SK-N-SH treated with all-trans-retinoic acid at 6 μM for 48 hours (cell line): Measurements from ENCODE around the gene TPP2.

ENCODE experiments used
- ATAC-seq: fragments of 200-7000 bp; cut with Tn5 transposase; 3 replicates; pipeline ENCODE4 v1.9.1; 2020; ENCODE audit warnings: mild to moderate bottlenecking, moderate library complexity
- BACH2 ChIP-seq: fragments of 250-450 bp; sonication (Bioruptor Pico); IDR thresholded peaks from 2 replicates; pipeline ENCODE4 v1.9.0; 2021; ENCODE audit warnings: mild to moderate bottlenecking, borderline replicate concordance
- CSDC2 ChIP-seq: fragments of 250-450 bp; sonication (Bioruptor Pico); IDR thresholded peaks from 2 replicates; pipeline ENCODE4 v1.5.0; 2020; ENCODE audit warnings: mild to moderate bottlenecking, moderate library complexity
- CSRNP3 ChIP-seq: fragments of 250-450 bp; sonication (Bioruptor Pico); IDR thresholded peaks from 2 replicates; pipeline ENCODE4 v1.5.1; 2021; ENCODE audit warnings: mild to moderate bottlenecking, moderate library complexity
- ESRRG ChIP-seq: fragments of 250-450 bp; sonication (Bioruptor Pico); IDR thresholded peaks from 2 replicates; pipeline ENCODE4 v1.6.1; 2021; ENCODE audit warnings: mild to moderate bottlenecking
- GLIS3 ChIP-seq: fragments of 250-450 bp; sonication (Bioruptor Pico); IDR thresholded peaks from 2 replicates; pipeline ENCODE4 v1.5.0; 2020; ENCODE audit warnings: mild to moderate bottlenecking, moderate library complexity
- ISL1 ChIP-seq: fragments of 250-450 bp; sonication (Bioruptor Pico); IDR thresholded peaks from 2 replicates; pipeline ENCODE4 v2.1.2; 2022; ENCODE audit warnings: mild to moderate bottlenecking, moderate library complexity
- OSR1 ChIP-seq: fragments of 250-450 bp; sonication (Bioruptor Pico); IDR thresholded peaks from 2 replicates; pipeline ENCODE4 v1.8.0; 2022; ENCODE audit warnings: moderate library complexity, mild to moderate bottlenecking, inconsistent platforms
- PPARA ChIP-seq: fragments of 250-450 bp; sonication (Bioruptor Pico); IDR thresholded peaks from 2 replicates; pipeline ENCODE4 v1.5.0; 2020; ENCODE audit warnings: mild to moderate bottlenecking, borderline replicate concordance
- RARB ChIP-seq: fragments of 250-450 bp; sonication (Bioruptor Pico); IDR thresholded peaks from 2 replicates; pipeline ENCODE4 v1.8.0; 2021; ENCODE audit warnings: mild to moderate bottlenecking, moderate library complexity
- SNAI2 ChIP-seq: fragments of 250-450 bp; sonication (Bioruptor Pico); IDR thresholded peaks from 2 replicates; pipeline ENCODE4 v1.5.0; 2020; ENCODE audit warnings: mild to moderate bottlenecking, moderate library complexity
- TCF4 ChIP-seq: fragments of 250-450 bp; sonication (Bioruptor Pico); IDR thresholded peaks from 2 replicates; pipeline ENCODE4 v1.8.0; 2021; ENCODE audit warnings: mild to moderate bottlenecking, moderate library complexity, borderline replicate concordance
- TSHZ2 ChIP-seq: fragments of 250-450 bp; sonication (Bioruptor Pico); IDR thresholded peaks from 2 replicates; pipeline ENCODE4 v1.5.0; 2020; ENCODE audit warnings: mild to moderate bottlenecking, moderate library complexity
- ZC3H10 ChIP-seq: fragments of 250-450 bp; sonication (Bioruptor Pico); IDR thresholded peaks from 2 replicates; pipeline ENCODE4 v1.5.1; 2021; ENCODE audit warnings: mild to moderate bottlenecking, moderate library complexity
- ZFP3 ChIP-seq: fragments of 250-450 bp; sonication (Bioruptor Pico); IDR thresholded peaks from 2 replicates; pipeline ENCODE4 v1.5.0; 2020; ENCODE audit warnings: mild to moderate bottlenecking, moderate library complexity
- ZFP30 ChIP-seq: fragments of 450-650 bp; formaldehyde crosslinking; IDR thresholded peaks from 2 replicates; pipeline ENCODE4 v1.5.0; 2022; ENCODE audit warnings: mild to moderate bottlenecking, moderate library complexity
- ZNF565 ChIP-seq: fragments of 450-650 bp; formaldehyde crosslinking; conservative IDR thresholded peaks from 2 replicates; pipeline ENCODE4 v1.5.0; 2020; ENCODE audit warnings: low read depth, mild to moderate bottlenecking, moderate library complexity
- ZNF70 ChIP-seq: fragments of 450-650 bp; formaldehyde crosslinking; IDR thresholded peaks from 2 replicates; pipeline ENCODE4 v1.5.0; 2020; ENCODE audit warnings: mild to moderate bottlenecking, moderate library complexity
- ZNF8 ChIP-seq: fragments of 450-650 bp; formaldehyde crosslinking; IDR thresholded peaks from 2 replicates; pipeline ENCODE4 v1.5.0; 2020; ENCODE audit warnings: mild to moderate bottlenecking, moderate library complexity
- TF ChIP-seq, protein P1 (sequence below): fragments of 250-450 bp; sonication (Bioruptor Pico); IDR thresholded peaks from 2 replicates; pipeline ENCODE4 v1.8.0; 2020; ENCODE audit warnings: mild to moderate bottlenecking, moderate library complexity, borderline replicate concordance
- TF ChIP-seq, protein P2 (sequence below): fragments of 250-450 bp; sonication (Bioruptor Pico); IDR thresholded peaks from 2 replicates; pipeline ENCODE4 v1.5.1; 2020; ENCODE audit warnings: low read depth, mild to moderate bottlenecking, moderate library complexity
- TF ChIP-seq, protein P3 (sequence below): fragments of 250-450 bp; sonication (Bioruptor Pico); IDR thresholded peaks from 2 replicates; pipeline ENCODE4 v1.8.0; 2021; ENCODE audit warnings: low read depth, mild to moderate bottlenecking, moderate library complexity, borderline replicate concordance

The TPP2 gene

DNA sequence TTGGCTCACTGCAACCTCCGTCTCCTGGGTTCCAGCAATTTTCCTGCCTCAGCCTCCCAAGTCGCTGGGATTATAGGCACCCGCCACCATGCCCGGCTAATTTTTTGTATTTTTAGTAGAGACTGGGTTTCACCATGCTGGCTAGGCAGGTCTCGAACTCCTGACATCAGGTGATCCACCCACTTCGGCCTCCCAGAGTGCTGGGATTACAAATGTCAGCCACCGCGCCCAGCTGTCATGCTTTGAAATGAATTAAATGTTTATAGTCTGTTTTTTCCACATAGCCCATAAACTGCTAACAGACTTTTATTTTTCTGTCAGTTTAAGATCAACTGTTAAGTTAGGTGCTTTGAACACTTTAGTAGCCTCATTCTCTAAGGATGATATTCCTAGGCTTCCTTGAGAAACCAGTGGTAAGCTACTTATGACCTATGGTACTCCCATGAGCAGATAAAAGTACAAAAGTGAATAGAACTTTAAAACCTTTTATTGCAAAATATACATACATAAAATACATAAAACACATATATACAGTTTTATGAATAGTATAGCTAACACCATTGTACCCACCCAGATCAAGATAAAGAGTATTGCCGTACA lies 13.6 kb downstream of the TPP2 start:
- TF ChIP-seq RARB = no peak
- TF ChIP-seq TSHZ2 = no peak
- no peak for TF ChIP-seq ZNF8
- TF ChIP-seq ZNF70 (CRISPR knock-in tag) = no peak
- TF ChIP-seq ISL1 (CRISPR knock-in tag) = no peak
- TF ChIP-seq, protein P1, sequence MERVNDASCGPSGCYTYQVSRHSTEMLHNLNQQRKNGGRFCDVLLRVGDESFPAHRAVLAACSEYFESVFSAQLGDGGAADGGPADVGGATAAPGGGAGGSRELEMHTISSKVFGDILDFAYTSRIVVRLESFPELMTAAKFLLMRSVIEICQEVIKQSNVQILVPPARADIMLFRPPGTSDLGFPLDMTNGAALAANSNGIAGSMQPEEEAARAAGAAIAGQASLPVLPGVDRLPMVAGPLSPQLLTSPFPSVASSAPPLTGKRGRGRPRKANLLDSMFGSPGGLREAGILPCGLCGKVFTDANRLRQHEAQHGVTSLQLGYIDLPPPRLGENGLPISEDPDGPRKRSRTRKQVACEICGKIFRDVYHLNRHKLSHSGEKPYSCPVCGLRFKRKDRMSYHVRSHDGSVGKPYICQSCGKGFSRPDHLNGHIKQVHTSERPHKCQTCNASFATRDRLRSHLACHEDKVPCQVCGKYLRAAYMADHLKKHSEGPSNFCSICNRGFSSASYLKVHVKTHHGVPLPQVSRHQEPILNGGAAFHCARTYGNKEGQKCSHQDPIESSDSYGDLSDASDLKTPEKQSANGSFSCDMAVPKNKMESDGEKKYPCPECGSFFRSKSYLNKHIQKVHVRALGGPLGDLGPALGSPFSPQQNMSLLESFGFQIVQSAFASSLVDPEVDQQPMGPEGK = no peak
- no peak for TF ChIP-seq ZC3H10 (CRISPR knock-in tag)
- TF ChIP-seq OSR1 (CRISPR knock-in tag) = no peak
- no peak for TF ChIP-seq SNAI2
- TF ChIP-seq, protein P2, sequence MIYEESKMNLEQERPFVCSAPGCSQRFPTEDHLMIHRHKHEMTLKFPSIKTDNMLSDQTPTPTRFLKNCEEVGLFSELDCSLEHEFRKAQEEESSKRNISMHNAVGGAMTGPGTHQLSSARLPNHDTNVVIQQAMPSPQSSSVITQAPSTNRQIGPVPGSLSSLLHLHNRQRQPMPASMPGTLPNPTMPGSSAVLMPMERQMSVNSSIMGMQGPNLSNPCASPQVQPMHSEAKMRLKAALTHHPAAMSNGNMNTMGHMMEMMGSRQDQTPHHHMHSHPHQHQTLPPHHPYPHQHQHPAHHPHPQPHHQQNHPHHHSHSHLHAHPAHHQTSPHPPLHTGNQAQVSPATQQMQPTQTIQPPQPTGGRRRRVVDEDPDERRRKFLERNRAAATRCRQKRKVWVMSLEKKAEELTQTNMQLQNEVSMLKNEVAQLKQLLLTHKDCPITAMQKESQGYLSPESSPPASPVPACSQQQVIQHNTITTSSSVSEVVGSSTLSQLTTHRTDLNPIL (CRISPR knock-in tag) = no peak
- TF ChIP-seq TCF4 (CRISPR knock-in tag) = no peak
- TF ChIP-seq, protein P3, sequence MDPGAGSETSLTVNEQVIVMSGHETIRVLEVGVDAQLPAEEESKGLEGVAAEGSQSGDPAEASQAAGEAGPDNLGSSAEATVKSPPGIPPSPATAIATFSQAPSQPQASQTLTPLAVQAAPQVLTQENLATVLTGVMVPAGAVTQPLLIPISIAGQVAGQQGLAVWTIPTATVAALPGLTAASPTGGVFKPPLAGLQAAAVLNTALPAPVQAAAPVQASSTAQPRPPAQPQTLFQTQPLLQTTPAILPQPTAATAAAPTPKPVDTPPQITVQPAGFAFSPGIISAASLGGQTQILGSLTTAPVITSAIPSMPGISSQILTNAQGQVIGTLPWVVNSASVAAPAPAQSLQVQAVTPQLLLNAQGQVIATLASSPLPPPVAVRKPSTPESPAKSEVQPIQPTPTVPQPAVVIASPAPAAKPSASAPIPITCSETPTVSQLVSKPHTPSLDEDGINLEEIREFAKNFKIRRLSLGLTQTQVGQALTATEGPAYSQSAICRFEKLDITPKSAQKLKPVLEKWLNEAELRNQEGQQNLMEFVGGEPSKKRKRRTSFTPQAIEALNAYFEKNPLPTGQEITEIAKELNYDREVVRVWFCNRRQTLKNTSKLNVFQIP = no peak
- TF ChIP-seq CSDC2 = no peak
- TF ChIP-seq ZFP30 = no peak
- no peak for TF ChIP-seq ESRRG (CRISPR knock-in tag)
- no peak for TF ChIP-seq ZNF565 (CRISPR knock-in tag)
- TF ChIP-seq ZFP3 (CRISPR knock-in tag) = no peak
- TF ChIP-seq BACH2 (CRISPR knock-in tag) = no peak
- no peak for ATAC-seq

DNA sequence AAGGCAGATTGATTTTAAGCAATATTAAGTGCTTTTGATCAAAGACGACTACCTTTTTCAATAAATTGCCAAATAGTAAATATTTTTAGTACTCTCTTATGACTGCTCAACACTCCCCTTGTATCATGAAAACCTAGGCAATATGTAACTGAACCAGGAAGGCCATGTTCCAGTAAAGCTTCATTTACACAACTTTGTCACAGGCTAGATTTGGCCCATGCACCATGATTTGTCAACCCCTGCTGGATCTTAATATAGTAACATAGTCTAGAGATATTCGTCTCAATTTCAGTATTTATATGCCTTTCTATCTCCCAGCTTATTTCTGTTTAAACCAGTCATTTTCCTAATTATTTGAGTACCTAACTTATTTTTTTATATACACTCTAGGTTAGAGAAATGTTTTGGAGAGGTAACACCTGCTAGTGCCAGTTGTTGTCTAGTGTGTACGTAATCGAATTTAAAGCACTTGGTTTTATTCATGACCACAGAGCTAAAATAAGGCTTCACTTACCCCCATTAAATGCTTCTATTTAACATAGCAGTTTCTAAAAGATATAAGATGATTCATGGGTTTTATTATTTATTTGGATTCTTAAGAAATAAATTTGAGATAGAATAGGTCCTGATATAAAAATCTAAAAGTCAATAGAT lies 21.0 kb downstream of the TPP2 start:
- ATAC-seq = no peak
- TF ChIP-seq, protein P3 = no peak
- no peak for TF ChIP-seq ZFP3 (CRISPR knock-in tag)
- TF ChIP-seq PPARA (CRISPR knock-in tag) = no peak
- TF ChIP-seq, protein P2 (CRISPR knock-in tag) = no peak
- no peak for TF ChIP-seq TSHZ2
- TF ChIP-seq ZFP30 = no peak
- no peak for TF ChIP-seq OSR1 (CRISPR knock-in tag)
- TF ChIP-seq RARB = no peak
- no peak for TF ChIP-seq ZNF8
- TF ChIP-seq, protein P1 = no peak
- no peak for TF ChIP-seq ZC3H10 (CRISPR knock-in tag)
- no peak for TF ChIP-seq GLIS3 (CRISPR knock-in tag)
- no peak for TF ChIP-seq SNAI2
- no peak for TF ChIP-seq BACH2 (CRISPR knock-in tag)
- no peak for TF ChIP-seq CSRNP3
